Measurements from ENCODE around the gene STK38. TPM values are rescaled to one million over a fixed set of nuclear protein-coding genes. Genes with fewer than 3 reads are reported as not detected.

Gene STK38
- total RNA-seq, 1 experiment from 2014 or later = 31.5 TPM

DNA sequence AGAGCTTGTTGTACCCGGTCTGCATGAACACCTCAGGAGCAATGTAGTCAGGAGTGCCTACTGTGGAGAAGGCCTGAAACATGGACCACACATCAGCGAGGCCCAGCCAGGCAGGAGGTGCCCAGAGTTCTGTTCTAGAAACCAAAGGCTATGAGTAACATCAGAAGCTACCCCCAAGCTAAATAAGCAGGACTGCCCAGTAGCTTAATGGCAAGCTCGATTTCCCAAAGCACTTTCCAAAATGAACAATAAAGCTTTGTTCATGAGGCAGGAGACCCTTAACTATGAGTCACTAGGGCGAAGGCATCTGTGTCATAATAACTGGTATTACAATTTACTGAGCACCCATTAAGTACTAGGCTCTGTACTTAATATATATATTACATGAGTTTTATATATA is 47.4 kb downstream of the STK38 start:
- no peaks in the 10 kb centered on the region for H3K9me3 ChIP-seq (ENCODE audit: low read length)
- H3K27me3 ChIP-seq (ENCODE audit: low read length) = no peaks in the 10 kb centered on the region
- no peak for DNase-seq
- peaks cover 29% of the 10 kb centered on the region; the same call in 1 of the 2 replicates for H3K36me3 ChIP-seq (ENCODE audit: insufficient read depth, low read length)
- H3K4me3 ChIP-seq (ENCODE audit: low read length) = no peak overlapping the region
- no peaks in the 10 kb centered on the region for H3K9me2 ChIP-seq (replicated peaks; ENCODE audit: insufficient read depth, low read length)
- no peak overlapping the region for H3K27ac ChIP-seq (ENCODE audit: low read length)
- no peak overlapping the region for H3K4me2 ChIP-seq (ENCODE audit: low read depth, low read length, poor library complexity, severe bottlenecking)
- no peaks in the 10 kb centered on the region for H4K20me1 ChIP-seq (ENCODE audit: insufficient read depth, low read depth, low read length)
- no peak overlapping the region for H2AFZ ChIP-seq (ENCODE audit: low read length)
- no peaks in the 10 kb centered on the region for H3K4me1 ChIP-seq (ENCODE audit: low read length)
- no peak overlapping the region for H3K9ac ChIP-seq (ENCODE audit: low read length)
- no peaks in the 10 kb centered on the region for H3K79me2 ChIP-seq (ENCODE audit: low read length)

DNA sequence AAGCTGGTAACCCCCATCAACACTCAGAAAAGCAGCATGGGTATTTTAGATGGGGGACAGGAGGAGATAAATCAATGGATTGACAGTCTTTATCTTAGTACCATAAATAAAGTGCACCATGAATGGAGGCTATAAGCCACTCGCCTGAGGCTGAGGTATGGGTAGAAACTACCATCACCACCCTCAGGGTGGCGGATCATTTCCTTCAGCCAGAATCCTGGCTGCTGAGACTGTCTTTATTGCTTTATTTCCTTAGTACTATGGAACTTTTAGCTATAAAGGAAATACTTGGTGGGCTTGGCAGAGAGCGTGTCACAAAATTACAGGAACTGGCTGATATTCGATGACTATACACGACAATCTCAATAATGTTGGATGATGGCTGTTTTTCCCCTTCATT is 52.2 kb downstream of the STK38 start:
- no peaks in the 10 kb centered on the region for H3K9me3 ChIP-seq (ENCODE audit: low read length)
- H3K4me3 ChIP-seq (ENCODE audit: low read length) = no peak overlapping the region
- no peak overlapping the region for H3K9ac ChIP-seq (ENCODE audit: low read length)
- no peaks in the 10 kb centered on the region for H4K20me1 ChIP-seq (ENCODE audit: insufficient read depth, low read depth, low read length)
- no peak overlapping the region for H3K27ac ChIP-seq (ENCODE audit: low read length)
- H3K4me2 ChIP-seq (ENCODE audit: low read depth, low read length, poor library complexity, severe bottlenecking) = no peak overlapping the region
- peaks cover 9% of the 10 kb centered on the region; the same call in 1 of the 2 replicates for H3K36me3 ChIP-seq (ENCODE audit: insufficient read depth, low read length)
- H3K9me2 ChIP-seq (replicated peaks; ENCODE audit: insufficient read depth, low read length) = no peaks in the 10 kb centered on the region
- no peaks in the 10 kb centered on the region for H3K27me3 ChIP-seq (ENCODE audit: low read length)
- no peaks in the 10 kb centered on the region for H3K79me2 ChIP-seq (ENCODE audit: low read length)
- H3K4me1 ChIP-seq (ENCODE audit: low read length) = no peaks in the 10 kb centered on the region
- no peak for DNase-seq
- H2AFZ ChIP-seq (ENCODE audit: low read length) = no peak overlapping the region

DNA sequence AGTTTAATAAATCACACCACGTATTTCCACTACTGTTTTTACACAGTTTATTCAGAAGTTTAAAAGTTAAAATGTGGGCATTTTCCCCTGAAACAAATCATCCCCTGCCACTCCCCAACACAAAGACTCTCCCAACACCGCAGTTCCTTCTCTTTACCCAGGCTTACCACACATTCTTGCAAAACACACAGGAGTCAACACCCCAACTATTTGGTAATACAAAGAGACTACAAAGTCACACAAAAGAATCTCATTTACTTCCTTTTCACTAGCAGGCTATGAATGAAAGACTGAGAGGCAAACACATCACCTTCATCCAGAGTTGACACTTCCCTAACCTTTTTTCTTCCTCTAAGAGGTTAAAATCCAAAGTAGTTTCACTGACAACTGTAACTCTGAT is 53.4 kb downstream of the STK38 start:
- DNase-seq = no peak
- no peaks in the 10 kb centered on the region for H3K27me3 ChIP-seq (ENCODE audit: low read length)
- no peak overlapping the region for H3K27ac ChIP-seq (ENCODE audit: low read length)
- H3K36me3 ChIP-seq (ENCODE audit: insufficient read depth, low read length) = peaks cover 20% of the 10 kb centered on the region
- no peak overlapping the region for H2AFZ ChIP-seq (ENCODE audit: low read length)
- no peaks in the 10 kb centered on the region for H3K9me2 ChIP-seq (replicated peaks; ENCODE audit: insufficient read depth, low read length)
- H3K4me1 ChIP-seq (ENCODE audit: low read length) = peaks cover 5% of the 10 kb centered on the region; the same call in 1 of the 2 replicates
- no peaks in the 10 kb centered on the region for H3K9me3 ChIP-seq (ENCODE audit: low read length)
- no peak overlapping the region for H3K4me2 ChIP-seq (ENCODE audit: low read depth, low read length, poor library complexity, severe bottlenecking)
- no peak overlapping the region for H3K9ac ChIP-seq (ENCODE audit: low read length)
- no peak overlapping the region for H3K4me3 ChIP-seq (ENCODE audit: low read length)
- no peaks in the 10 kb centered on the region for H3K79me2 ChIP-seq (ENCODE audit: low read length)
- no peaks in the 10 kb centered on the region for H4K20me1 ChIP-seq (ENCODE audit: insufficient read depth, low read depth, low read length)

DNA sequence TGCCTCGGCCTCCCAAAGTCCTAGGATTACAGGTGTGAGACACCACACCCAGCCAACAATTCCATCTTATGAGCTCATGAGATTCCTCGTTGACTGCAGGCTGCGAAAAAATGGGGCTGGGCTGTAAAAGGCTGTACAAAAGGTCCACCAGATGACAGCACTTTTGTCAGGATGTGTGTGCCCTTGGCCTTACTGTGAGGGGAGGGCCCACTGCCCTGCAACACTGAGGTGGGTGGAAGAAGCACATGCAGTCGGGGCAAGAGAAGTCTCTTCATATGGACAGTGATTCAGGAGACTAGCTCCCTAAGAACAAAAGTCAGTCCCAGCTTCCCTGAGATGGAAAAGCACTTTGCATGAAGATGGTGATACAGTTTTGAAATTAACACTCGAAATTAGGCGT is 54.0 kb downstream of the STK38 start:
- H3K4me2 ChIP-seq (ENCODE audit: low read depth, low read length, poor library complexity, severe bottlenecking) = no peak overlapping the region
- no peaks in the 10 kb centered on the region for H3K27me3 ChIP-seq (ENCODE audit: low read length)
- no peaks in the 10 kb centered on the region for H4K20me1 ChIP-seq (ENCODE audit: insufficient read depth, low read depth, low read length)
- H3K9ac ChIP-seq (ENCODE audit: low read length) = no peak overlapping the region
- H2AFZ ChIP-seq (ENCODE audit: low read length) = no peak overlapping the region
- peaks cover 26% of the 10 kb centered on the region for H3K36me3 ChIP-seq (ENCODE audit: insufficient read depth, low read length)
- H3K79me2 ChIP-seq (ENCODE audit: low read length) = 0 out of 2 replicates have a peak, but pooled peaks cover 3% of the 10 kb centered on the region
- no peak overlapping the region for H3K27ac ChIP-seq (ENCODE audit: low read length)
- peaks cover 5% of the 10 kb centered on the region; the same call in 1 of the 2 replicates for H3K4me1 ChIP-seq (ENCODE audit: low read length)
- no peak overlapping the region for H3K4me3 ChIP-seq (ENCODE audit: low read length)
- H3K9me2 ChIP-seq (replicated peaks; ENCODE audit: insufficient read depth, low read length) = no peaks in the 10 kb centered on the region
- no peaks in the 10 kb centered on the region for H3K9me3 ChIP-seq (ENCODE audit: low read length)
- DNase-seq = no peak

DNA sequence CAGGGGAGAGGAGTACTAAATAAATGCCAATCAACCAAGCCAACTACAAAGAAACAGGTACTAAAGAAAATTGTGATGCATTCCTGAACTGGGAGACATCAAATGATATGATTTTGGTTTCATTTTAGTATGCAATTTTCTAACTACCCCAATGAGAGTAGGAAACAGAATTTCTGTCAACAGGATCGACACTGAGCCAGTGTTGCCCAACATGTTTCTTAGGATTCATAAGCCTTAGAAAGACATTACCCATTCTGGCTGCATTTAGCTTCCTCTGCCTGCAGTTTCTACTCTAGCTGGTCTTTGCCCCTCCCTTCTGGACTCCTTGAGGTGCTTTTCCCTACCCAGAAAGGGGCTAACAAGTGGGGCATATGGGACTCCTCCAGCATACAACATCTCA is 54.7 kb downstream of the STK38 start:
- no peak overlapping the region for H3K4me3 ChIP-seq (ENCODE audit: low read length)
- 0 out of 2 replicates have a peak, but pooled peaks cover 3% of the 10 kb centered on the region for H3K79me2 ChIP-seq (ENCODE audit: low read length)
- no peak overlapping the region for H3K4me2 ChIP-seq (ENCODE audit: low read depth, low read length, poor library complexity, severe bottlenecking)
- H3K4me1 ChIP-seq (ENCODE audit: low read length) = peaks cover 5% of the 10 kb centered on the region; the same call in 1 of the 2 replicates
- no peak overlapping the region for H3K9ac ChIP-seq (ENCODE audit: low read length)
- no peaks in the 10 kb centered on the region for H3K9me3 ChIP-seq (ENCODE audit: low read length)
- DNase-seq = no peak
- no peak overlapping the region for H3K27ac ChIP-seq (ENCODE audit: low read length)
- H2AFZ ChIP-seq (ENCODE audit: low read length) = no peak overlapping the region
- no peaks in the 10 kb centered on the region for H3K27me3 ChIP-seq (ENCODE audit: low read length)
- H3K9me2 ChIP-seq (replicated peaks; ENCODE audit: insufficient read depth, low read length) = no peaks in the 10 kb centered on the region
- no peaks in the 10 kb centered on the region for H4K20me1 ChIP-seq (ENCODE audit: insufficient read depth, low read depth, low read length)
- H3K36me3 ChIP-seq (ENCODE audit: insufficient read depth, low read length) = peaks cover 30% of the 10 kb centered on the region

DNA sequence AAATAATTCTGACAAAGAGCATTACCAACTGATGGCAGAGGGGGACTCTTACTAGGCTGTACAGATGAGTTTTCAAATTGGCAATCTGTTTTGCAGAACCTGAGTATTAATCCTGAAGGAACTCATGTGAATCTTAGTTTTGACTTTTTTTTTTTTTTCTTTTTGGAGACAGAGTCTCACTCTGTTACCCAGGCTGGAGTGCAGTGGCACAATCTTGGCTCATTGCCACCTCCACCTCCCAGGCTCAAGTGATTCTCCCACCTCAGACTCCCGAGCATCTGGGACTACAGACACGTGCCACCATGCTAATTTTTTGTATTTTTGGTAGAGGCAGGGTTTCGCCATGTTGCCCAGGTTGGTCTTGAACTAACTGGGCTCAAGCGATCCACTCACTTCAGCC is 55.2 kb downstream of the STK38 start:
- Histone ChIP-seq H3K9me3 (ENCODE audit: low read length) (no peaks in the 10 kb centered on the region), H3K4me2 (ENCODE audit: low read depth, low read length, poor library complexity, severe bottlenecking) (no peak overlapping the region), H3K4me3 (ENCODE audit: low read length) (no peak overlapping the region), H3K4me1 (ENCODE audit: low read length) (peaks cover 5% of the 10 kb centered on the region; the same call in 1 of the 2 replicates), H3K79me2 (ENCODE audit: low read length) (0 out of 2 replicates have a peak, but pooled peaks cover 3% of the 10 kb centered on the region), H3K27me3 (ENCODE audit: low read length) (no peaks in the 10 kb centered on the region), H3K36me3 (ENCODE audit: insufficient read depth, low read length) (peaks cover 35% of the 10 kb centered on the region), H4K20me1 (ENCODE audit: insufficient read depth, low read depth, low read length) (no peaks in the 10 kb centered on the region), H3K27ac (ENCODE audit: low read length) (no peak overlapping the region), H2AFZ (ENCODE audit: low read length) (no peak overlapping the region), H3K9me2 (replicated peaks; ENCODE audit: insufficient read depth, low read length) (no peaks in the 10 kb centered on the region), H3K9ac (ENCODE audit: low read length) (no peak overlapping the region)
- DNase-seq = no peak

DNA sequence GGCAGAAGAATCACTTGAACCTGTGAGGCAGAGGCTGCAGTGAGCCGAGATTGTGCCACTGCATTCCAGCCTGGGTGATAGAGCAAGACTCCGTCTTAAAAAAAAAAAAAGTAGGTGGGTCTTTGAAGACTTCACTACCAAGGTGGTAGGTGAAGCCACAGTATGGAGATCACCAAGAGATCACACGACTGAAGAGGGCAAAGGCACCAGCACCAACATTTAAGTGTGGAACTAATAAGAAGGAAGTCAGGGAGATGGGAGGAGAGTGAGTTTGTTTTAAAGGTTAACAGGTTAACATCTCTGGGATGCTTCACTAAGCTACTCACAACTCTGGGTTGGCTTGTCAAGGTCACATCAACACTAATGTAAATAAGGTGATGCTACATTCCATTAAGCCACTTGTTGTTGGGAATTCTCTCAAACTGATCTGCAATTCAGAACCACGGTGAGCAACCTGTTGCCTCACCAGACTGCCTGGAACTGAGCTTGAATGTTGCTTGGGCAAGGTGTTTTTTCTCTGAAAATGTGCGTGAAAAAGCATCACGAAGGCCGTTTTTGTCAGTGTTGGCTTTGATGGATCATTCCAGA is 55.8 kb downstream of the STK38 start:
- no peak for DNase-seq
- Histone ChIP-seq H3K27ac (ENCODE audit: low read length) (no peak overlapping the region), H3K9me2 (replicated peaks; ENCODE audit: insufficient read depth, low read length) (no peaks in the 10 kb centered on the region), H4K20me1 (ENCODE audit: insufficient read depth, low read depth, low read length) (no peaks in the 10 kb centered on the region), H3K79me2 (ENCODE audit: low read length) (0 out of 2 replicates have a peak, but pooled peaks cover 3% of the 10 kb centered on the region), H3K4me3 (ENCODE audit: low read length) (no peak overlapping the region), H3K4me1 (ENCODE audit: low read length) (peaks cover 5% of the 10 kb centered on the region; the same call in 1 of the 2 replicates), H3K4me2 (ENCODE audit: low read depth, low read length, poor library complexity, severe bottlenecking) (no peak overlapping the region), H2AFZ (ENCODE audit: low read length) (no peak overlapping the region), H3K9ac (ENCODE audit: low read length) (no peak overlapping the region), H3K9me3 (ENCODE audit: low read length) (no peaks in the 10 kb centered on the region), H3K36me3 (ENCODE audit: insufficient read depth, low read length) (peaks cover 37% of the 10 kb centered on the region), H3K27me3 (ENCODE audit: low read length) (no peaks in the 10 kb centered on the region)

DNA sequence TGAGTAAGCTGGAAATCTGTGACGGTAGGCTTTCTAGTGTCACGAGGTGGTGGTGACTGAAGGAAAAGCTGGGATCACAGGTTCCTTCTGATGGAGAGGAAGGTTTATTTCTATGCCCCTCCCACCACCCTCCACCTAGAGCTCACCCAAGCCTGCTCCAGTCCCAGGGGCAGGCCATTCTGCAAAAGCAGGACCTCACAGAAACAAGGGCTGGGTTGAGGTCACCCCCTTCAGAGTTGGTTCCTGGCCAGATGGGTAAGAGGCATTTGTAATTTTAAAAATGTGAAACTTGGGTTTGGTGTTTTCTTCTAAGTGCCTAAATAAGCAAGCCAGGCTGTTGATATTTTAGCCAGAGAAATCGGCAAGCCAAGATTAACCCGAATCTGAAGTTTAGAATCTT is 57.9 kb downstream of the STK38 start:
- no peaks in the 10 kb centered on the region for H3K9me2 ChIP-seq (replicated peaks; ENCODE audit: insufficient read depth, low read length)
- H3K4me2 ChIP-seq (ENCODE audit: low read depth, low read length, poor library complexity, severe bottlenecking) = no peak overlapping the region

More for the DNA sequence above, 57.9 kb downstream of the STK38 start:
- Histone ChIP-seq H3K9ac (ENCODE audit: low read length) (no peak overlapping the region), H3K9me3 (ENCODE audit: low read length) (no peaks in the 10 kb centered on the region), H3K27me3 (ENCODE audit: low read length) (no peaks in the 10 kb centered on the region), H2AFZ (ENCODE audit: low read length) (no peak overlapping the region), H3K4me1 (ENCODE audit: low read length) (peaks cover 5% of the 10 kb centered on the region; the same call in 1 of the 2 replicates), H3K36me3 (ENCODE audit: insufficient read depth, low read length) (peaks cover 43% of the 10 kb centered on the region), H3K27ac (ENCODE audit: low read length) (no peak overlapping the region), H3K4me3 (ENCODE audit: low read length) (no peak overlapping the region), H3K79me2 (ENCODE audit: low read length) (0 out of 2 replicates have a peak, but pooled peaks cover 3% of the 10 kb centered on the region), H4K20me1 (ENCODE audit: insufficient read depth, low read depth, low read length) (no peaks in the 10 kb centered on the region)
- DNase-seq = no peak
